Peyer's patch (tissue), 4 donors: ENCODE data around the gene CISD3.

Source experiments
- POLR2A ChIP-seq, 2 donors: fragments of 450-650 bp; IDR thresholded peaks; one replicate each; pipeline ENCODE4 v1.5.1; 2017; ENCODE audit warnings: antibody characterized with exemption in 2 of 2, mild to moderate bottlenecking in 2 of 2, moderate library complexity in 2 of 2
- TF ChIP-seq, protein P1 (sequence below), 6 experiments: fragments of 450-650 bp in 4 of 6; fragments of 200-600 bp in 2 of 6; sonication (generic) in 1 of 6; IDR thresholded peaks; one replicate each; pipeline ENCODE4 v1.5.1; 2017 to 2019; ENCODE audit warnings: antibody characterized with exemption in 6 of 6, mild to moderate bottlenecking in 3 of 6, moderate library complexity in 1 of 6

GRCh38 chr17:38693700-38694329 is 36.3 kb upstream of the CISD3 start:
- TF ChIP-seq POLR2A (IDR thresholded peaks at IDR 0.05), result no peak
- TF ChIP-seq, protein P1, sequence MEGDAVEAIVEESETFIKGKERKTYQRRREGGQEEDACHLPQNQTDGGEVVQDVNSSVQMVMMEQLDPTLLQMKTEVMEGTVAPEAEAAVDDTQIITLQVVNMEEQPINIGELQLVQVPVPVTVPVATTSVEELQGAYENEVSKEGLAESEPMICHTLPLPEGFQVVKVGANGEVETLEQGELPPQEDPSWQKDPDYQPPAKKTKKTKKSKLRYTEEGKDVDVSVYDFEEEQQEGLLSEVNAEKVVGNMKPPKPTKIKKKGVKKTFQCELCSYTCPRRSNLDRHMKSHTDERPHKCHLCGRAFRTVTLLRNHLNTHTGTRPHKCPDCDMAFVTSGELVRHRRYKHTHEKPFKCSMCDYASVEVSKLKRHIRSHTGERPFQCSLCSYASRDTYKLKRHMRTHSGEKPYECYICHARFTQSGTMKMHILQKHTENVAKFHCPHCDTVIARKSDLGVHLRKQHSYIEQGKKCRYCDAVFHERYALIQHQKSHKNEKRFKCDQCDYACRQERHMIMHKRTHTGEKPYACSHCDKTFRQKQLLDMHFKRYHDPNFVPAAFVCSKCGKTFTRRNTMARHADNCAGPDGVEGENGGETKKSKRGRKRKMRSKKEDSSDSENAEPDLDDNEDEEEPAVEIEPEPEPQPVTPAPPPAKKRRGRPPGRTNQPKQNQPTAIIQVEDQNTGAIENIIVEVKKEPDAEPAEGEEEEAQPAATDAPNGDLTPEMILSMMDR (IDR thresholded peaks at IDR 0.05), result no peak
